Astrocyte of the cerebellum (primary cell): Measurements from ENCODE around the gene UTP14A.

Source experiments
- DNase-seq: peaks from one replicate; pipeline ENCODE4 v3.0.0-alpha.2; 2011; ENCODE audit warnings: low read depth
- H3K4me3 ChIP-seq: 2 replicates; pipeline ENCODE4 v1.5.1; 2011; ENCODE audit warnings: mild to moderate bottlenecking, low read depth, low read length, moderate library complexity
- CTCF ChIP-seq: IDR thresholded peaks from 2 replicates; pipeline ENCODE4 v1.5.1; 2012; ENCODE audit warnings: low read length, low read depth, moderate library complexity, mild to moderate bottlenecking; ENCODE audit errors: missing control alignments
- in situ Hi-C: cut with HindIII; loops from 2 replicates; pipeline ENCODE4 v1.10.0; 2017; ENCODE audit warnings: low sequenced_read_pairs

UTP14A gene

GRCh38 chrX:129932821-129933321 is 26.9 kb downstream of the UTP14A start:
- DNase-seq: no peak
- H3K4me3 ChIP-seq: peak overlapping the region; percentile 21
- TF ChIP-seq CTCF: no peak
- in situ Hi-C loops: no loop called here

- no peak for DNase-seq
- TF ChIP-seq CTCF: no peak
- H3K4me3 ChIP-seq: no peak overlapping the region
- in situ Hi-C loops: no loop called here
Observed at GRCh38 chrX:129933700-129934099, 27.7 kb downstream of the UTP14A start.

GRCh38 chrX:129934461-129934860 is 28.5 kb downstream of the UTP14A start:
- in situ Hi-C loops: no loop called here
- no peak for TF ChIP-seq CTCF
- no peak overlapping the region for H3K4me3 ChIP-seq
- DNase-seq: no peak

GRCh38 chrX:129934952-129935351 is 29.0 kb downstream of the UTP14A start:
- in situ Hi-C loops: no loop called here
- no peak overlapping the region for H3K4me3 ChIP-seq
- DNase-seq: no peak
- TF ChIP-seq CTCF: no peak

- TF ChIP-seq CTCF: no peak
- no peak overlapping the region for H3K4me3 ChIP-seq
- DNase-seq: no peak
- in situ Hi-C loops: no loop called here
Observed at GRCh38 chrX:129938081-129938480, 32.1 kb downstream of the UTP14A start.

GRCh38 chrX:129939986-129940385 is 34.0 kb downstream of the UTP14A start:
- in situ Hi-C loops: no loop called here
- H3K4me3 ChIP-seq: no peak overlapping the region
- DNase-seq: no peak
- TF ChIP-seq CTCF: no peak

- H3K4me3 ChIP-seq: no peak overlapping the region
- no peak for TF ChIP-seq CTCF
- no peak for DNase-seq
- in situ Hi-C loops: no loop called here
Observed at GRCh38 chrX:129940721-129941120, 34.8 kb downstream of the UTP14A start.
